ES-I3 (cell line): ENCODE results near the gene PRRC2A.

Experiments used
- H3K36me3 ChIP-seq: 2 replicates; pipeline ENCODE4 v1.6.1; 2013; ENCODE audit warnings: mild to moderate bottlenecking, low read length, control low read depth, moderate library complexity; ENCODE audit not compliant: insufficient read depth
- H3K4me1 ChIP-seq: 2 replicates; pipeline ENCODE4 v1.6.1; 2013; ENCODE audit warnings: mild to moderate bottlenecking, control low read depth, low read length; ENCODE audit not compliant: insufficient read depth
- H3K9ac ChIP-seq: 2 replicates; pipeline ENCODE4 v1.6.1; 2013; ENCODE audit warnings: low read depth, mild to moderate bottlenecking, low read length, moderate library complexity
- H3K9me3 ChIP-seq: 2 replicates; pipeline ENCODE4 v1.6.1; 2013; ENCODE audit warnings: mild to moderate bottlenecking, low read length, moderate library complexity; ENCODE audit not compliant: control insufficient read depth, insufficient read depth

PRRC2A gene

DNA sequence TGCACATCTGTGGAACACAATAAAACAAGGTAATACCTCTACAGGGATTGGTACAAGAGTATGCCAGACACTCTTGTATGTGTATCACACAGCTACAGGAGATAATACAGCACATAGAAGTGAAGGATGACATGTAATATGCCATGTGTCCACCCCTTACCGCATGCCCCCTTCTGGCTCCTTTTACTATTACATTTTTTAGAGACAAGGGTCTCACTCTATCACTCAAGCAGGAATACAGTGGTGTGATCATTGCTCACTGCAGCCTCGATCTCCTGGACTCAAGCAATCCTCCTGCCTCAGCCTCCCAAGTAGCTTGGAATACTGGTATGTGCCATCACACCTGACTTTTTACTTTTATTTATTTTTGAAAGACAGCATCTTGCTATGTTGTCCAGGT, 23.5 kb upstream of the PRRC2A start:
- Histone ChIP-seq H3K9me3 (no peaks in the 10 kb centered on the region), H3K9ac (no peak overlapping the region), H3K36me3 (no peaks in the 10 kb centered on the region), H3K4me1 (peaks cover 4% of the 10 kb centered on the region)

DNA sequence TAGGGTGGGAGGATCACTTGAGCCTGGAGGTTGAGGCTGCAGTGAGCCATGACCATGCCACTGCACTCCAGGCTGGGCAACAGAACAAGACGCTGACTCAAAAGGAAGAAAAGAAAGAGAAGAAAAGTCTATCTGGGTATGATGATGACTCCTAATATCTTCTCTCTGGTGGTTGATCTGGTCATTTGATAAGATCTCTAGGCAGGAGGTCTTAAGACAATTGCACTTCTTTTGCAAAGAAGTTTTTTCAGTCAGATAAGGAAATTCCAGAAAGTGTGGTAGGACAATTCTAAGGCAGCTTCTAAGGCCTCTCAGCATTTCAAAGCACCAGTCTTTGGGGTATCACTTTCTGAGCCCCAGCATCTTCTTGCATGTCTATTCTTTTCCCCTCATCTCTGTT, 13.2 kb upstream of the PRRC2A start:
- Histone ChIP-seq H3K9me3 (no peaks in the 10 kb centered on the region), H3K9ac (no peak overlapping the region), H3K36me3 (no peaks in the 10 kb centered on the region), H3K4me1 (0 out of 2 replicates have a peak, but pooled peaks cover 3% of the 10 kb centered on the region)

DNA sequence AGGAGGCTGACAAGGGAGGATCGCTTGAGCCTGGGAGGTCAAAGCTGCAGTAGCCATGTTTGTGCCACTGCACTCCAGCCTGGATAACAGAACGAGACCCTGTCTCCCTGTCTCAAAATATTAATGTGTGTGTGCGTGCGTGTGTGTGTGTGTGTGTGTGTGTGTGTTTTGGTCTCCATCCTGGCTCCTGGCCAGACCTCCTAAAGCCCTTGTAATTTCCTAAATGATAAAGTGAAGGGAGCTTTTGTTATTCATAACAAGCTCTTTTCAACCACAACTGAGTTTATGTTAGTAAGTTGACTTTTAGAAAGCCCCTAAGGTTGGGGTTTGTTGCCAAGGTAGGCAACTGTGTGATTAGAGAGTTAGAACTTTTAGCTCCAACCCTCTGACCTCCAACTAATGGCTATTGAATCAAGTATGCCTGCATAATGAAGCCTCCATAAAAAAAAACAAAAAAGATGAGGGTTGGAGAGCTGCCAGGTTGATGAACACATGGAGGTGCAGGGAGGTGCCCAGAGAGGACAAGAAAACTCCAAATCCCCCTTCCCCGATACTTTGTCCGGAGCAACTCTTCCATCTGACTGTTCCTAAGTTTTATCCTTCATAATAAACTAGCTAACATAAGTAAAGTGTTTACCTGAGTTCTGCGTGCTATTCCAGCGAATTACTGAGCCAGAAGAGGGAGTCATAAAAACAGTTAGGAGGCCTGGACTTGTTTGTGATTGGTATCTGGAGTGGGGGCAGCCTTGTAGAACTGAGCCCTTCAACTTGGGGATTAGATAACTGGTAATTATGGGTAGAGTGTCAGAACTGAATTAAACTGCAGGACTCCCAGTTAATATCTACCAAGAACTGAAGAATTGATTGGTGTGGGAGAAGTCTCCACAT, 10.8 kb upstream of the PRRC2A start:
- no peaks in the 10 kb centered on the region for H3K36me3 ChIP-seq
- H3K4me1 ChIP-seq, result peaks cover 10% of the 10 kb centered on the region; the same call in 1 of the 2 replicates
- no peak overlapping the region for H3K9ac ChIP-seq
- no peaks in the 10 kb centered on the region for H3K9me3 ChIP-seq

DNA sequence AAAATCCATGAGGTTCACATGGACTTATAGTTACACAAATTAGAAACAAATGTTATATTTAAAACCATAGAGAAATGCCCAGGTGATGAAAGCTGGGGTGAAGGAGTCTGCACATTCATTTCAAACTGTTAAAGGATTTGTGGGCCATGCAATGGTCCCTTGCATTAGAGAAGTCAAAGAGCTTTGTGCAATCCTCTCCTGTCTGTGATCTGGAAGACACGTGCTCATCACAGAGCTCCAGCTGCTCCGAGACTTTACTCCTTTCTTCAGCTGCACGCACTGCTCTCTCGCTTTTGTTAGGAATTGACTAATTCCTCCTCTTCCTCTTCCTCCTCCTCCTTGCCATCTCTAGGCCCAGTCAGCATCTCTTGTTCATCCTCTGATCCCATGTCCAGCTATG, 9.5 kb upstream of the PRRC2A start:
- no peaks in the 10 kb centered on the region for H3K9me3 ChIP-seq
- H3K9ac ChIP-seq, result no peak overlapping the region
- H3K4me1 ChIP-seq, result peaks cover 22% of the 10 kb centered on the region; the same call in 1 of the 2 replicates
- H3K36me3 ChIP-seq, result no peaks in the 10 kb centered on the region

DNA sequence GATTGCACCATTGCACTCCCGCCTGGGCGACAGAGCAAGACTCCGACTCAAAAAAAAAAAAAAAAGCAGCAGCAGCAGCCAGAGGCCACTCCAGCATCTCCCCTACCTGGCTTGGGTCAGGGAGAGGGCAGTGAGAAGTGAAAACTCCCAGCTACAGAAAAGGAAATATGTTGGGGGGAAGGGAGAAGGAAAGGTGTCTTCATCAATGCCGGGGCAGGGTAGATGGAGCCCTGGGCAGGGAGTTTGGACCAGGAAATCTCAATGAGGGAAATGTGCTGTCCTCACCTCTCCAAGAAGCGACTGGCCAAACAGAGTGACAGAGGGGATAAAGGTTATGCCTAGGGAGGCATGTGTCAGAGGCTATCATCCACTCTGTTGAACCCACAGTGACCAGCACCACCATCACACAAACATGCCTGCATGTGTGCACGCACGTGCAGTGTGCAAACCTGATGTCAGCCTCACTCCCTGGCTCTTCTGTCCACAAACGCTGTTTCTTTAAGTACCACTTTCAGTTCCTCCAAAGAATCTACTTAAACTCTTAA, 6.4 kb upstream of the PRRC2A start:
- no peaks in the 10 kb centered on the region for H3K9me3 ChIP-seq
- H3K9ac ChIP-seq, result no peak overlapping the region
- H3K36me3 ChIP-seq, result no peaks in the 10 kb centered on the region
- peaks cover 25% of the 10 kb centered on the region; the same call in 1 of the 2 replicates for H3K4me1 ChIP-seq

DNA sequence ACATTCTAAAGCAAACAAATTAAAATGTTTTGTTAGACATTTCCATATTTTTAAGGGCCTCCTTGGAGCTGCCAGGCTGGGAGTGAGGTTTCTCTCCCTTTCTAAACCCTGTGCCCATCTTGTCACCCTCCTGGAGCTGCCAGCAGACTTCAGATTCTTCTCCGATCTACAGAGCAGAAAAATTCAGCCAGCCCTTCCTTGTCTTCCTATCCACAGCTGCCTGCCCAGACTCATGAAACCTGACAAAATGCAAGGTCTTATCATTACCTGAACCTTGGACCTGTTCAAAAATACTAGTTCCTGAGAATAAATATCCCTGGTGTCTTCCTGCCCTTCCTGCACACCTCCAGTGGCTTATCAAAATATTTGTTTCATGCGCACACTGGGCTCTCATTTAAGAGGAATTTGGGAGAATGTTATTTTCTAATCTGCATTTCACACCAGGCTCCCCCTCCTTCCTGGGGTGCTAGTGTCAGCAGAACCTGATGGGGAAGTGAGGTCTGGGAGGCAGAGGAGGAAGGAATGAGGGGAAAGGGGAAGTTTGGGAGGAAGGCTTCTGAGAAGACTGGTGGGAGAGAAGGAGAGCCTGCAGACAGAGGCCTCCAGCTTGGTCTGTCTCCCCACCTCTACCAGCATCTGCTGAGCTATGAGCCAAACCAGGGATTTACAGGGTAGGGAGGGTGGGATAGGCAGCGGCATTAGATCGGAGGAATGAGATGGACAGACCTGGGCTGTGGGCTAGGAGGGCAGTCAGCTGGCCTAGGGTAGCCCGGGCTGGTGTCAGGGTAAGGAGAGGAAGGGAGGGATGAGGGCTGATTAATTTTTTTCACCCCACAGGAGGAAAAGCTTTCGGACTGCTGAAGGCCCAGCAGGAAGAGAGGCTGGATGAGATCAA, 5.6 kb upstream of the PRRC2A start, which contains the start of gene AIF1:
TSS of gene AIF1 (plus strand) at position 551 of the 895 bp plus-strand sequence. CDS start at position 647, 96 bp downstream.
- no peaks in the 10 kb centered on the region for H3K36me3 ChIP-seq
- H3K9me3 ChIP-seq, result no peaks in the 10 kb centered on the region
- no peak within 1 kb of the TSS for H3K9ac ChIP-seq
- H3K4me1 ChIP-seq, result peaks cover 22% of the 10 kb centered on the region; the same call in 1 of the 2 replicates

DNA sequence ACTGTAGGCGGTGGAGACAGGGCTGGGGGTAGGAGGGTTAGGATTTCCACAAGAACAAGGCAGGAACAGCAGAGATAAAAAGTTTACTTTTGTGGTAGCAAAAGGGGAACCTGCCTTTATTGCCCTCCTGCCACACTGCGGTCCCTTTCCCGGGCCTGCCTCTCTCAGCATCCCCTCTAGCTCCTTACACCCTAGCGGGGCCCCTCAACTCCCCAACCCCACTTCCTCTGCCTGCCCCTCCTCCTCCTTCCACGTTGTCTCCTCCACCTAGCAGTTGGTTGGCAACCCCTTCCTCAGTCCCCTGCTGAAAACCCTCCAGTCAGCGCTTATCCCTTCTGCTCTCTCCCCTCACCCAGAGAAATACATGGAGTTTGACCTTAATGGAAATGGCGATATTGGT, 4.8 kb upstream of the PRRC2A start:
- Histone ChIP-seq H3K4me1 (peaks cover 22% of the 10 kb centered on the region; the same call in 1 of the 2 replicates), H3K9ac (no peak overlapping the region), H3K9me3 (no peaks in the 10 kb centered on the region), H3K36me3 (no peaks in the 10 kb centered on the region)

DNA sequence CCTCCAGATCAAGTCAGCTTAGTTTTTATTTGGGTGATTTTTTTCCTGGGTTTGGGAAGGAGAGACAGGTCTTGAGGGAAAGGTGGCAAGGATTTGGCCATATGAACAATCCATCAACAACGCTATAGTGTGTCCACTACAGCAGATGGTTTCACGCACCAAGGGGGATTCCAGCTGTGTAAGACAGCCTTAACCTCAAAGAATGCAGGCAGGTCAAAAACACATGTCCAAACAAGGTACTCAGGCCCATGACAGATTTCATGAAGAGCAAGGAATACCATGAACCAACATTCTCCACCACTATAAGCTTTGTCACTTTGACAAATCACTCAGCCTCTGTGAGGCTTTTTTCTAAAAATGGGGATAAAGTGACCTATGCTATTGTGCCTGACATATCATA, 3.5 kb upstream of the PRRC2A start:
- H3K4me1 ChIP-seq, result peaks cover 28% of the 10 kb centered on the region; the same call in 1 of the 2 replicates
- H3K36me3 ChIP-seq, result no peaks in the 10 kb centered on the region
- no peak overlapping the region for H3K9ac ChIP-seq
- H3K9me3 ChIP-seq, result no peaks in the 10 kb centered on the region

DNA sequence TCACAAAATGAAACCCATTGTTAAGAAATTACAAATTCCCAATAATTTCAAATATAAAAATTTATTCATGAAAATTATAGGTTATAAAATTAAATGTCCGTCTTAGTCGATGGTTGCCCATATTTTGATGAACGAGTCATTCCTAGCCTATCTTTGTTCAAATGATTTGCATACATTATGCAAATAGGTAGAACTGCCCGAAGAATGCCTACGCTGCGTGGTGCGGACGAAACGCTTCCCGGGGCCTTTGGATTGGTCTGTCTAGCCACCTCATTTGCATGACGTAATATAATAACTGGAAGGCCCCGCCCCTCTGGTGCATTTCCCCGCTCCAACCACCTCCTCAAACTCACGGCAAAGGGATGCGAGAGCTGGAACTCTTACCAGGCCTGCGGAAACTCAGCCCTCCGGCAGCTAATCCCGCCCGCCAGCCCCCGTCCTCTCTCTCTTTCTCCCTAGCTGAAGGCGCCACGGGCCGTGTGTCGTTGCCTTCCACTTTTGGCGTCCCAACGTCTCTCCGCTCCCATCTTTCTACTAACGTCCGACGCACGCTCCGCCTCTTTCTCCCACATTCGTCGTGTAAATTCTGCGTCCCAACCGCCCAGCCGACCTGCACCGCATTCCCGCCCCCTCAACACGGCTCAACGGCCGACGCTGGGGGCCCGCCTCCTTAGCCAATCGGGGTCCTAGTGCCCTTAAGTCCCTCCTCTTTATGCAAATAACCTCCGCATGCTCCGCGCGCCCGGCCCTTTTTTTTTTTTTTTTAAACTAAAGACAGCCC, 520 bp upstream of the PRRC2A start:
- peaks cover 22% of the 10 kb centered on the region for H3K36me3 ChIP-seq

DNA sequence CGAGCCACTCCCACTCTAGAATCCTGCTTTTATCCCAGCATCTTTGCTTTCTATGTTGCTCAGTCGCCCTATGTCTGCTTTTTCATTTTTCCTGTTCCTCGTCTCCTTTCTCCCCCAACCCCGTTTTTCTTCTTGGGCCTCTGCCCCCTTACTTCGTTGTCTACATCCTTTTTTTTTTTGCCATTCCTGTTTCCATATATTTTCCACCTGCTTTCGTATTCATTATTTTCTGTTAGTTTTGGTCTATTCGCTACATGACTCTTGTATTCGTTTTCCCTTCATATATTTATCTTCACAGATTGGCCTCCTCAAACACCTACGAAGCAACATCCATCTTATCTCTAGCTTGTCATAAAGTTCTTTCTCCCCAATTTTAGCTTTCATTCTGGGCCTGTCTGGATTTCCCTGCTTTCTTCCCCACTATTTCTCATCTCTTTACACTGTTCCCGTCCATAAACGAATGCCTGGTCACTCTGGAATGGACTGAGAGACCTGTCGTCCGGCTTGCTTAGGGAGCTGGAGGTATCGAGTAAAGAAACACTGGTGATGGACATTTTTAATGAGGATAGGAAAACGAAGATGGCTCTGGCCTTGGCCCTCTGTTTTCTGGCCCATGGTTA, 915 bp downstream of the PRRC2A start:
- Histone ChIP-seq H3K9me3 (no peaks in the 10 kb centered on the region), H3K9ac (peak overlapping the region; percentile 97), H3K36me3 (peaks cover 33% of the 10 kb centered on the region), H3K4me1 (peaks cover 10% of the 10 kb centered on the region)

More for the DNA sequence above, 520 bp upstream of the PRRC2A start:
- Histone ChIP-seq H3K9ac (peak overlapping the region; percentile 93), H3K4me1 (peaks cover 22% of the 10 kb centered on the region), H3K9me3 (no peaks in the 10 kb centered on the region)

DNA sequence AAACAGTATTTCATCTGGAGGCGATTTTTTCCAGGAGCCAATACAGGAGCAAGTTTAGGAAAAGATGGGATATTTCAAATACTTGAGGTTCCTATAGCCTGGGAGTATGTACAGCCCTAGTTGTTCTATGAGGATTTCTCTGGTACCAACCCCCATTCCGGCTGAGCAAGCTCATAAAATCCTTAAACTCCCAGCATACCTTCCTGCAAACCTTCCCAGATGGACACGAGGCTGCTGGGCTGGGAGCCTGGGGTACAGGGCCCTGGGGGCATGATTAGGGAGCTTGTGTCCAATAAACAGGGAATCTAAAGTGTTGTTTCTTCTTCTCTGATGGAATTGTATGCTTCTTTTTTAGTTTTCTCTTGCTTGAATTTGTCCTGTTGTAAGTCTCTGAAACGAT, 1.5 kb downstream of the PRRC2A start:
- Histone ChIP-seq H3K9me3 (no peaks in the 10 kb centered on the region), H3K4me1 (peaks cover 10% of the 10 kb centered on the region), H3K36me3 (peaks cover 38% of the 10 kb centered on the region), H3K9ac (peak overlapping the region; percentile 97)

DNA sequence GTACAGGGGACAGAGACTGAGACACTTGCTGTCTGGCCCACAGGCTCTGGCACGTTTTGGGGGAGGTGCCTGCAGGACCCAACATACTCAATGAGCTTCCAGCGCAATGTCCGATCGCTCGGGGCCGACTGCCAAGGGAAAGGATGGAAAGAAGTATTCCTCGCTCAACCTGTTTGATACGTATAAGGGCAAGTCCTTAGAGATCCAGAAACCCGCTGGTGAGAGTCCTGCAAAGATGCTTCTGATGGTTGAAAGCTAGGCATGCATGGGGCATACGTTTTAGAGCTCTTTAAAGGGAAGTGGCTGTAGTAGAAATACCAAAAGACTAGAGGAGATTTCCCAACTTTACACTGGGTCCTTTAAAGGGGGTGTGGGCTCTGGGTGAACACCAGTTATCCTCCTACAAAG, 2.2 kb downstream of the PRRC2A start:
- no peaks in the 10 kb centered on the region for H3K9me3 ChIP-seq
- H3K36me3 ChIP-seq, result peaks cover 45% of the 10 kb centered on the region
- 0 out of 2 replicates have a peak overlapping the region, but pooled peaks have one; percentile 97 for H3K9ac ChIP-seq
- peaks cover 10% of the 10 kb centered on the region for H3K4me1 ChIP-seq

DNA sequence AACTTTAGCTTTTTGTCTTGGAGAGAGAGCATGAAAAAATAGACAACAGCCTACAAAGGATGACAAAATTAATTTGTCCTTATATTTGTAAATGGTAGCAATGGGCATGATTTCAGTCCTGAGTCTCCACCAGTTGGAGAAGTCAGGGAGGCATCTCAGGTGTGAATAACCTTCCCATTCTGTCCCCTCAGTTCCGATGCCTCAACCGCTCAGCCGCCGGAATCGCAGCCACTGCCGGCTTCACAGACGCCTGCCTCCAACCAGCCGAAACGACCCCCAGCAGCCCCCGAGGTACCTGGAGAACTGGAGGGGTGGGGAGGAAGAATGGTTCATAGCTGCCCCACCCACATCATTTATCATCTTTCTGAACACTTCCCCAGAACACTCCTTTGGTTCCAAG, 3.6 kb downstream of the PRRC2A start:
- H3K36me3 ChIP-seq, result peaks cover 58% of the 10 kb centered on the region
- peaks cover 10% of the 10 kb centered on the region for H3K4me1 ChIP-seq
- H3K9ac ChIP-seq, result no peak overlapping the region
- H3K9me3 ChIP-seq, result no peaks in the 10 kb centered on the region
